GM18861 (cell line): ENCODE results near the gene MICAL3.
"Not testable (repeated sequence)": the region's sequence is repeated elsewhere in the genome, so short reads cannot be mapped to it uniquely, and the experiment has no call there.

Experiments used
- ATAC-seq: cut with Tn5 transposase; IDR thresholded peaks from one replicate; pipeline ENCODE4 v1.9.1; 2021; ENCODE audit not compliant: unreplicated experiment

MICAL3 gene

DNA sequence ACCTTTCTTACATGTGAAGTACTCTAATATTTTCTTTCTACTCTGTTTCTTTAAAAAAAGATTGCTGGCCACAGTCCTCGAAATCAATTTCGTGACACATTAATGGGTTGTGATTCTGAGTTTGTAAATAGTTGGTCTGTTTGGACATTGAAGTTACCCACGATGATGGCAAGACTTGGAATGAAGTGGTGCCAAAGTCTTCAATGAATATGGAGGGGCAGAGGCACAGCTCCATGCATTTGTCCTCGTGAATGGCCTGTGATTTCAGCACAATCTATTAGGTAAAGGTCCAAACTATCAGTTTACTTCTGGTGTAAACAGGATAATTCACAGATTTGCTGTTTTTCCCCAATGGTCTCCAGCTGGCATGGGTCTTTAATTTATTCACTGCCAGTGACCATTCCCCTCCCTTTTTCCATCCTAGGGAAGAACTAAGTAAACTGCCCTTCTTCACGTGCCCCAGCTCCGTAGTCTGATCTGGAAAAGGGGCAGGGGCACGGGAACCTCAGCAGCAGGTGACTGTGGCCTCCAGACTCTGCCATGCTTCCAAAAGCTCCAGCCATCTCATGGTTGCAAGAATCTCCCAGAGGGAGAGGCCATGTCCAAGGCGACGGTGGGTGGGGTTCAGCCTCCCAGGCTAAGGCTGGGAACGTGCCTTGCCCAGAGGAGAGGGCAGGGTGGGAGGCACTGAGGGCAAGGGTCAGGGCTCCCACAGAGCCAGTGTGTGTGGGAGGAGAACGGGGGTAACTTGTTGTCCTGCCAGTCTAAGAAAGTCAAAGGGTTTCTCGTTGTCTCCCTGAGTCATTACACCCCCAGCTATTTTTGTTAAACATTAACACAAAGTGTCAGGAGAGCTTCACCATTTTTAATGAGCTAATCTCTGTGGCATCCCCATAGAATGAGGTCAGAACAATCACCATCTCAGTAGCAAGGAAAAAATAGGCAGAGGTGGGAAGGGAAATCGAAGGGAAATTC, 36.6 kb upstream of the MICAL3 start:
- no peak for ATAC-seq

DNA sequence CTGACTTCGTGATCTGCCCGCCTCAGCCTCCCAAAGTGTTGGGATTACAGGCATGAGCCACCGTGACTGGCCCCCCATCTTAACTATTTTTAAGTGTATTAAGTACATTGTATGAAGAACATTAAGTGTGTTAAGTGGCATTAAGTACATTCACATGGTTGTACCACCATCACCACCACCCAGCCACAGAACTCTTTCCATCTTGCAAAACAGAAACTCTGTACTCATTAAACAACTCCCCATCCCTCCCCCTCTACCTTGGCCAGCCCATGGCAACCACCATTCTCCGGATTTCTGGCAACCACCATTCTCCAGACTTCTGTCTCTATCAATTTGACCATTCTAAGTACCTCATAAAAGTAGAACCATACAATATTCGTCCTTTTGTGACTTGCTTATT, 35.6 kb upstream of the MICAL3 start:
- no peak for ATAC-seq

- no peak for ATAC-seq
Measured at GRCh38 chr22:18059473-18059872, 35.1 kb upstream of the MICAL3 start.

- ATAC-seq: no peak
Measured at GRCh38 chr22:18059094-18059417, 34.7 kb upstream of the MICAL3 start.

GRCh38 chr22:18058371-18059093, 34.2 kb upstream of the MICAL3 start:
- ATAC-seq: no peak

- ATAC-seq: peak; percentile 53
Measured at GRCh38 chr22:18057568-18058209, 33.3 kb upstream of the MICAL3 start.

- peak; percentile 53 for ATAC-seq
Measured at GRCh38 chr22:18056807-18057474, 32.6 kb upstream of the MICAL3 start.

GRCh38 chr22:18056161-18056666, 31.9 kb upstream of the MICAL3 start:
- no peak for ATAC-seq

DNA sequence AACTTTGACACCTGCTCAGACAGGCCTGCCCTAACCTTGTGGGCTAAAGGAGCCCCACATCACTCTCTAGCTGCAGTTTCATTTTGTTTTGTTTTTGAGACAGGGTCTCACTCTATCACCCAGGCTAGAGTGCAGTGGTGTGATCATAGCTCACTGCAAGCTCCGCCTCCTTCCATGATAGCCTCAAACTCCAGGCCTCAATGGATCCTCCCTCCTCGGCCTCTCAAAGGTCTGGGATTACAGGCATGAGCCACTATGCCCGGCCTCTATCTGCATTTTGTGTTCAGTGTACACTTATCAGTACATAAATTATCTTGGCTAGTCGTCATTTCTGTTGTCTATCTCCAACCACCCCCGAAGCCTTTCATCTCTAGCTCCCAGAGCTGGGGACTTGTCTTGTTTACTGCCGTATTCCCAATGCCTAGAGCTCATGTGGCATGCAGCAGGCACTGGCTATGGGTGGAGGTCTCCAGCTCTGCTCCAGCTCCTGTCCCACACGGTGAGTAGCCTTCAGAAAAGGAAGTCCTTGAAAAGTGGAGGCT, 31.3 kb upstream of the MICAL3 start:
- no peak for ATAC-seq

DNA sequence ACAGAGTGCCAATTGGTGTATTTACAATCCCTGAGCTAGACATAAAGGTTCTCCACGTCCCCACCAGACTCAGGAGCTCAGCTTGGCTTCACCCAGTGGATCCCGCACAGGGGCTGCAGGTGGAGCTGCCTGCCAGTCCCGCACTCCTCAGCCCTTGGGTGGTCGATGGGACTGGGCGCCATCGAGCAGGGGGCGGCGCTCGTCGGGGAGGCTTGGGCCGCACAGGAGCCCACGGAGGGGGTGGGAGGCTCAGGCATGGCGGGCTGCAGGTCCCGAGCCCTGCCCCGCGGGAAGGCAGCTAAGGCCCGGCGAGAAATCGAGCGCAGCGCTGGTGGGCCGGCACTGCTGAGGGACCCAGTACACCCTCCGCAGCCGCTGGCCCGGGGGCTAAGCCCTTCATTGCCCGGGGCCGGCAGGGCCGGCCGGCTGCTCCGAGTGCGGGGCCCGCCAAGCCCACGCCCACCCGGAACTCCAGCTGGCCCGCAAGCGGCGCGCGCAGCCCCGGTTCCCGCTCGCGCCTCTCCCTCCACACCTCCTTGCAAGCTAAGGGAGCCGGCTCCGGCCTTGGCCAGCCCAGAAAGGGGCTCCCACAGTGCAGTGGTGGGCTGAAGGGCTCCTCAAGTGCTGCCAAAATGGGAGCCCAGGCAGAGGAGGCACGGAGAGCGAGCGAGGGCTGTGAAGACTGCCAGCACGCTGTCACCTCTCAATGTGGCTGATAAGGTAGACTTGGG, 29.0 kb upstream of the MICAL3 start:
- ATAC-seq: not testable (repeated sequence)

GRCh38 chr22:18051113-18051512, 26.8 kb upstream of the MICAL3 start:
- ATAC-seq: not testable (repeated sequence)

DNA sequence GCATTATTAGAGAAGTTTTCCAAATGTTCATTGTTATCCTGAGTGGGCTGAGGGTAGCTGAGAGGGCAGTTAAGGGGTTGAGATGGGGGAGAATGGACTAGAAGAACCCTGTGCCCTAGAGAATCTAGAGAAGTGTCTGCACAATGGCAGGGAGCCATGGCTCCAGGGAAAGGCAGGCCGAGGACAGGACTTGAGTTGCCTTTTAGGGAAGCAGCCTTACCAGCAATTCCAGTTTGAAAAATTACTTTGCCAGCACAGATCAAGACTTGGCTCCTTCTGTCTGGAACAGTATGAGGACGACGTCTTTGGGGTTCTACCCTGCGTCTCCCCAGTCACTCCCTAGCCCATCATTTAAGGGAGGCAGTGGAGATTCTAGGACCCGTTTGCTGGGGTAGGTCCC, 25.7 kb upstream of the MICAL3 start:
- no peak for ATAC-seq

DNA sequence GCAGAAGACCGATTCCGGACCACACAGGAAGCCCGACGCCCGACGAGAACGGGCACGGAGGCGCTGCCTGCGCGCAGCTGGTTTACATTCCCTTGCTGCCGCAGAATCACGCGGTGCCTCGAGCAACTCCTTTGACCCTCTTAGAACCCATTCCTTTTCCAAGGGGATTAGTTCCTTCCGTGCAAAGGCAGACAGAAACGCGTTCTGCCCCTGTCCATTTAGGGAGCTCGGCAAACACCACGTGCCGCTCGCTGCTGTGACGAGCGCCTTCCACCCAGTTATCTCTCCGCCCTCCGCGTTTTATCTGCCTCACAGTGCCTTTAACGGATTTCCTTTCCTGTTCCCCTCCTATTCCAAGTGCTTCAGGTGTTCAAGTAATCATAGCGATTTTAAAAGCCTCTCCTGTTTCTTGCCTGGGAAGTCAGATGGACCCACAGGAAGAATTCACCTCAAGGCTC, 24.1 kb upstream of the MICAL3 start:
- ATAC-seq: no peak

GRCh38 chr22:18048041-18048440, 23.7 kb upstream of the MICAL3 start:
- ATAC-seq: no peak

DNA sequence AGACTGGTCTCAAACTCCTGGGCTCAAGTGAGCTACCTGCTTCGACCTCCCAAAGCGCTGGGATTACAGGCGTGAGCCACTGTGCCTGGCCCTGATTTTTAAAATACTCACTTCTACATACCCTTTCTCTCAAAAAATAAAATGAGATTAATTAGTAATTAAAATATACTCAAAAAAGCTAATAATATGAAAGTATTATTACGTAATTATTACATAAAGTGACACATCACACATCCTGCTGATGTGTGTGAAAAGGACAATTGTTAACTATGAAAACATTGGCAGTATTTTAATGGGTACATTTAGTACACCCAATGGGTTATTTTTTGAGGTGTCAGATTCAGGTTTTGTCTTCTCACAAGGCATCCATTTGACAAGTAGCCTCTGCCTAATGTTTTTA, 21.4 kb upstream of the MICAL3 start:
- no peak for ATAC-seq

DNA sequence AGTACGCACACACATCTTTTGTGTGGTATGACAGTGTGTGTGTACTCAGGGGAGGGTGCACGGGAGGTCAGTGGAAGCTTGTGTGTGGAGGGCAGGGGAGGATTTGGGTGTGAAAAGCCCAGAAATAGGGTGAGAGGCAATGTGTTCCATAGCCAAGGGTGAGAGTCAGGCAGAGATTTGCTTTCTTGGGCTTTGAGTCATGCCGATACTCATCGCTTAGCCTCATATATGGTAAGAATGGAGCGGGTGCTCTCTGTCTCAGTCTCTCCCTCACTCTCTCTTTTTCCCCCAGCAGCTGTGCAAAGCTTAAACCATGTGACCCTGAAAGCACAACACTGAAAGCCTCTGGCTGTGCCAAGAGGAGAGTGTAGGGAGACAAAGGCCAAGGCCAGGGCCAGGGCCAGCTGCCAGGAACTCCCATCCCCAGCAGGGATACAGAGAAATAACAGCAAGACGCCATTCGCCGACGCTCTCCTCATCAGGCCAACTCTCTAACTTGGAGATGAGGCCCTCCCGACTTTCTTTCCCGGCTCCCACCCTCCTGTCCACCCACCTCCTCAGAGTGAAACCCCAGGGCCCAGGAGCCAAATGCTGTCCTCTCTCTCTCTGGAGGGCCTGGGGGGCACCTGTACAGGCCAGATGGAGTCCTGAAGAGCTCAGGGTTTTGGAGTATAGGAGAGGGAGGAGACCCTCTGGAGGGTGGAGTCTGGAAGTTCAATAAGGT, 20.3 kb upstream of the MICAL3 start:
- ATAC-seq: no peak

DNA sequence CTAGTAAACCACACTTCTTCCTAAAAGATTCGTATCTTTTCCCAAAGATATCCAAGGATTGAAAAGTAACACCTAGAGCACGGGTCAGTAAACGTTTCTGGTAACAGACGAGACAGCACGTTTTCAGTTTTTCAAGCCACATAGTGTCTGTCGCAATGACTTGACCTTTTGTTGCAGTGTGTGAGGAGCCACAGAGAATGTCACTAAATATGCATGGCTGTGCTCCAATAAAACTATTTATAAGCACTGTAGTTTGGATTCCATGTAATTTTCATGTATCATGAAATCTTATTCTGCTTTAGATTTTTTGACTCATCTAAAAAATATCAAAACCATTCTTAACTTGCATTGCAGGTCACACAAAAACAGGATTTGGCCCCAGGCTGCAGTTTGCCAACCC, 18.3 kb upstream of the MICAL3 start:
- no peak for ATAC-seq

DNA sequence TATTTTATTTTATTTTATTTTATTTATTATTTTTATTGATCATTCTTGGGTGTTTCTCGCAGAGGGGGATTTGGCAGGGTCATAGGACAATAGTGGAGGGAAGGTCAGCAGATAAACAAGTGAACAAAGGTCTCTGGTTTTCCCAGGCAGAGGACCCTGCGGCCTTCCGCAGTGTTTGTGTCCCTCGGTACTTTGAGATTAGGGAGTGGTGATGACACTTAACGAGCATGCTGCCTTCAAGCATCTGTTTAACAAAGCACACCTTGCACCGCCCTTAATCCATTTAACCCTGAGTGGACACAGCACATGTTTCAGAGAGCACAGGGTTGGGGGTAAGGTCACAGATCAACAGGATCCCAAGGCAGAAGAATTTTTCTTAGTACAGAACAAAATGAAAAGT, 16.5 kb upstream of the MICAL3 start:
- ATAC-seq: not testable (repeated sequence)

- ATAC-seq: no peak
Measured at GRCh38 chr22:18035751-18036150, 11.4 kb upstream of the MICAL3 start.
